Germinal center (tissue), 1 donor: ENCODE data around the gene GPR160.
"Not testable (repeated sequence)": the region's sequence is repeated elsewhere in the genome, so short reads cannot be mapped to it uniquely, and the experiment has no call there.

Experiments
- DNase-seq: peaks from one replicate; pipeline ENCODE4 v3.0.0; 2012; ENCODE audit warnings: mixed read lengths, low spot score

Gene GPR160

DNA sequence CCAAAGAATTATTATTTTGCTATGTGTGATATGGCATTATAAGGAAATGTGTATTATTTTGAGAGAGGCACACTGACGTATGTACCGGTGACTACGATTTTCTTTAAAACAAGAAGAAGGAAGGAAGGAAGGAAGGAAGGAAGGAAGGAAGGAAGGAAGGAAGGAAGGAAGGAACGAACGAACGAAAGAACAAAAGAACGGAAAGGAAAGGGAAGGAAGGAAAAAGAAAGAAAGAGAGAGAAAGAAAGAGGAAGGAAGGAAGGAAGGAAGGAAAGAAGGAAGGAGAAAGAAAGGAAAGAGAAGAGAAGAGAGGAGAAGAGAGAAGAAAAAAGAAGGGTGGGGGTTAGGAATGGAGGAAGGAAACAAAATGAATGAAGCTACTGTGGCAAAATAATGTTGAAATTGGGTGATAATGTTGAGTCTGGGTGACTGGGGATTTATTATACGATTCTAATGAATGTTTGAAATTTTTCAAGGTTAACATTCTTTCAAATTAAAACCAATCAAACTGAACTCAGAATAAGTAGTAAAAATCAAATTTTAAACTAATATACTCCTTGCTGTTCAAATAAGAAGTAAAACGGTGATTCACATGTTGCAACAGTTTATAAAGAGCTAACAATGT, 73.5 kb downstream of the GPR160 start:
- no peak for DNase-seq

DNA sequence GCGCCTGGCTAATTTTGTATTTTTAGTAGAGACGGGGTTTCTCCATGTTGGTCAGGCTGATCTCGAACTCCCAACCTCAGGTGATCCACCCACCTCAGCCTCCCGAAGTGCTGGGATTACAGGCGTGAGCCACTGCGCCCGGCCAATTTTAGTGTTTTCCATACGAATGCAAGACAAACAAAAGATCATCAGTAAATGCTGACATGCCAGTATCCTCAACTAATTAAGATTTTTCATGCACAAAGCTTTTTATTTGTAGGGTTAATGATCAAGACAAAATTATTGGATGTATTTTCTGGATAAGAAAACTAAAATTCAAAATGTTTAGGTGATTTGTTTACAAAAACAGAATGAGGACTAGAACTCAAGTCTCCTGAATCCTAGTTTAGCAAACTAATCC, 76.4 kb downstream of the GPR160 start:
- not testable (repeated sequence) for DNase-seq

DNA sequence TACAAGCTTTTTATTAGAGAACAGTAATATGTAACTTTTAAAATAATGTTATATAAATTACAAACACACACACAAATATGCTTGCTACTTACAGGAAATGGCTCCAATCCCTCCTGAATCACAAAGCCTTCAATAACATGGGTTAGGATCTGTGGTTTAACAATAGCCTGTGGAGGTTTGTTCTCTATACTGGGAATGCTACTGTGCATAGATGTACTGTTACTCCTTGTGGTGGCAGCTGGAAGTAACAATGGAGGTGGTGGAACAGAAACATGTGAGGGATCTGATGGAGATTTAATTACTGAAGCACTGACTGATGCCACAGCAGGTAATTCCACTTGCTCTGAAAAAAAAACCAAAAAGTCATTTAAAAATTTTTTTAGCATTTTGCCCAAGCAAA, 79.3 kb downstream of the GPR160 start:
- DNase-seq: no peak

DNA sequence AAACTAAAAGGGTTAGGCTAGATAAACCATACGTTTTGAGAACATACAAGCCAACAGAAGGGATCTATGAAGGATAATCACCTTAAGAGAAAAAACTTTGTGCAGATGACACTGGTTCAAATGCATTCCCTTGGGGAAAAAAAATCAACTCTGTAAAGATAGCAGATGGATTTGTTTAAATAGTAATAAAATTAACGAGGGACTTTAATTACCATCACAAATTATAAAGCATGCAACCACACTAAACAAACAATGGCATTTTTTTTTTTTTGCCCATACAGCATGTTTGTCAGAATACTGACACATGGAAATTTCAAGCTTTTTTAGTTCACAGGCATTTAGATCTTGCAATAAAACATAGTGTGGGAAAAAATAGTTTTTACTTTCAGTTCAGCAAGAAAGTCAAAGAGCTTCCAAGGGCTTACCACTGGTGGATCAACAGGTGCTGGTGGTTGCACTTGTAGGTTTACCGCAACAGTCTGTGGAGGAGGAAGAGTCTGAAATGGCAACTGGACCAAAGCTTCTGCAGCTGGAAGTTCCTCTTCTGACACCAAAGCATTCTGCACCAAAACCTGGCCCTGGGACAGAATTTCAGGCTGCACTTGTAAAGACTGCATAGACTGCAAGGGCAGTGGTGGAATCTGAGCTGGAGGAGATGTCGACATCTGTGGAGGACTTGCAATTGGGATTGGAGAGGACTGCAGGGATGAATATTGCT, 90.6 kb downstream of the GPR160 start:
- DNase-seq: peak; percentile 67

DNA sequence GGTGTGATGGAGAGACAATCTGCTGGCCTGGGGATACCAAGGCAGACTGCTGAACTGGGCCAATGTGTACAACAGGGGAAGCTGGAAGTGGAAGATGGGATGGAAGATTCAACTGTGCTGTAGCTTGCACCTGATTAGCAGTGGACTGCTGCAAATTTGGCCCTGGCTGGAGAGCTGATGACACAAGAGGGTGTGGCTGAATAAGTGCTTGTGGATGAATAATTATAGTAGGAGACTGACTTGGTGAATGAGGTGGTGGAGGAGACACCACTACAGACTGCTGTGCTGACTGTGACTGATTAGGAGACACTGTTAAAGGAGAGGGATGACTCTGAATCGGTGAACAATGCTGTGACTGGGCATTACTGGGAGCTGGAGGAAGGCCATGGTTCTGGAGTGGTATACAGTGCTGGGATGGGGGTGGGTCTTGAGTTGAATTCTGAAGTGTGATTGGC, 91.2 kb downstream of the GPR160 start:
- DNase-seq: peak; percentile 10

DNA sequence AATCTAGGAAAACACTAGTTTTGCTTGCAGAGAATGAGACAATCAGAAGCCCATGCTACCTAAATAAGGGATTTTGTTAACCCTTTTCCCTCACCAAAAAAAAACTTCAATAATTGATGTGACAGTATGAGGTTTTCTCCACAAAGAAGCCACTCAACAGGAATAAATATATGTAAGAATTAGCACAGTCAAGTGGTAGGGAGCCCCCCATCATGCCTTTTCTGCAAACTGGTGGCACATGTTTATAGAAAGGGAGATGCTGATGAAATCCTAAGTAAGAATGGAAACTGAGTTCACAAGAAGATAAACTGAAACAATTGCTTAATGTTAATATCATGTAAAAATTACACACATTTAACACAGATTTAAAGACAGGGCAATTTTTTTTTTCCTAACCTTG, 92.7 kb downstream of the GPR160 start:
- no peak for DNase-seq

DNA sequence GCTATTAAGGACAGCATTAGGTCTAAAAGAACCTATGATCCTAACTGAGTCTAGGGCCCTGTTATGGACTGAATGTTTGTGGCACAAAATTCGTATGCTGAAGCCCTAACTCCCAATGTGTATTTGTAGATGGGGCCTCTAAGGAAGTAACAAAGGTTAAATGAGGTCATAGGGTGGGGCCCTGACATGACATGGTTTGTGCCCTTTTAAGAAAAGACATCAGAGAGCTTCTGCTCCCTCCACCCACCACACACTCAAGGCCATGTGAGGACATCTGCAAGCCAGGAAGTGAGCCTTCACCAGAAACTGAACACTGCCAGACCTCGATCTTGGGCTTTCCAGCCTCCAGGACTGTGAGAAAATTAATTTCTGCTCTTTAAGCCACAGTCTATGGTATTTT, 94.5 kb downstream of the GPR160 start:
- DNase-seq: no peak
